GM12878 (cell line): ENCODE data around the gene KISS1R. TPM values are rescaled to one million over a fixed set of nuclear protein-coding genes. Genes with fewer than 3 reads are reported as not detected.

Experiments used
- ATAC-seq: fragments of 200-7000 bp; cut with Tn5 transposase; 3 replicates; pipeline ENCODE4 v1.9.1; 2020; ENCODE audit warnings: mild to moderate bottlenecking, moderate library complexity
- BruUV-seq: library from RNA; stranded (reverse); fragments of 400-500 nt; replicated peaks from 2 replicates; lab custom pipeline; 2021; lab: Mats Ljungman, UMichigan
- CTCF ChIA-PET: fragments of 300-600 bp; sonication (Branson Sonifier 250); formaldehyde crosslinking; extraction: SDS; loops from one replicate; lab custom pipeline; 2021; ENCODE audit warnings: inconsistent platforms; lab: Yijun Ruan, JAX
- POLR2A ChIA-PET: fragments of 350-600 bp; formaldehyde crosslinking; extraction: SDS; loops from one replicate; lab custom pipeline; 2021; ENCODE audit warnings: inconsistent platforms; lab: Charles Lee
- RAD21 ChIA-PET: fragments of 300-600 bp; sonication (Branson Sonifier 250); formaldehyde crosslinking; loops from one replicate; lab custom pipeline; 2023; ENCODE audit warnings: antibody characterized with exemption; ENCODE audit not compliant: unreplicated experiment; lab: Charles Lee
- SMC1A ChIA-PET: fragments of 300-600 bp; sonication (Branson Sonifier 250); formaldehyde crosslinking; loops from one replicate; lab custom pipeline; 2023; ENCODE audit not compliant: unreplicated experiment, uncharacterized antibody; lab: Charles Lee
- DNase-seq: peaks from one replicate; pipeline ENCODE4 v3.0.0-alpha.2; 2011; ENCODE audit warnings: low read depth, low spot score
- FAIRE-seq: peaks from 3 replicates; lab custom pipeline; 2011; peaks lifted over from hg19 to GRCh38; lab: Jason Lieb, UNC
- H2AFZ ChIP-seq: 2 replicates; pipeline ENCODE4 v1.6.0; 2011; ENCODE audit warnings: low read depth, low read length, control low read depth; ENCODE audit not compliant: control insufficient read depth
- H3K27ac ChIP-seq: 2 replicates; pipeline ENCODE4 v1.5.1; 2011; ENCODE audit warnings: control low read depth; ENCODE audit not compliant: control insufficient read depth, insufficient read depth
- H3K27me3 ChIP-seq, 2 experiments: replicated peaks in 1 of 2; 2 replicates each; pipeline versions ENCODE4 v1.6.0 to v1.6.1; 2011; ENCODE audit warnings: low read length in 1 of 2; ENCODE audit not compliant: control insufficient read depth in 2 of 2, insufficient read depth in 2 of 2
- H3K36me3 ChIP-seq, 2 experiments: 2 replicates each; pipeline ENCODE4 v1.5.1; 2011; ENCODE audit warnings: low read length in 1 of 2; ENCODE audit not compliant: control insufficient read depth in 2 of 2, insufficient read depth in 2 of 2
- H3K4me1 ChIP-seq: 2 replicates; pipeline ENCODE4 v1.6.1; 2011; ENCODE audit warnings: mild to moderate bottlenecking, low read length, moderate library complexity, mixed read lengths; ENCODE audit not compliant: control insufficient read depth, insufficient read depth
- H3K4me2 ChIP-seq: 2 replicates; pipeline ENCODE4 v1.6.0; 2011; ENCODE audit warnings: control low read depth; ENCODE audit not compliant: control insufficient read depth, insufficient read depth
- H3K4me3 ChIP-seq: fragments of 200-600 bp; sonication (generic); 2 replicates; pipeline ENCODE4 v1.5.1; 2016
- H3K79me2 ChIP-seq: 2 replicates; pipeline ENCODE4 v1.6.0; 2011; ENCODE audit warnings: low read length; ENCODE audit not compliant: control insufficient read depth, insufficient read depth
- H3K9ac ChIP-seq: 2 replicates; pipeline ENCODE4 v1.8.0; 2011; ENCODE audit warnings: low read length, control low read depth, mixed read lengths; ENCODE audit not compliant: control insufficient read depth, insufficient read depth
- H3K9me3 ChIP-seq: replicated peaks from 3 replicates; pipeline ENCODE4 v1.5.1; 2011; ENCODE audit warnings: mild to moderate bottlenecking, low read length; ENCODE audit not compliant: control insufficient read depth, insufficient read depth
- H4K20me1 ChIP-seq: 2 replicates; pipeline ENCODE4 v1.6.0; 2011; ENCODE audit not compliant: control insufficient read depth, insufficient read depth
- CBX3 ChIP-seq: fragments of 200-600 bp; sonication (generic); IDR thresholded peaks from 2 replicates; pipeline ENCODE4 v1.6.1; 2016; ENCODE audit warnings: low read depth, borderline replicate concordance
- GABPA ChIP-seq: IDR thresholded peaks from 2 replicates; pipeline ENCODE4 v1.6.1; 2014; ENCODE audit warnings: antibody characterized with exemption, low read depth, mild to moderate bottlenecking, inconsistent platforms
- GATAD2B ChIP-seq: fragments of 450-650 bp; conservative IDR thresholded peaks from 2 replicates; pipeline ENCODE4 v1.6.1; 2017; ENCODE audit warnings: low read depth, mild to moderate bottlenecking, moderate library complexity
- IKZF2 ChIP-seq, 2 experiments: fragments of 450-650 bp; IDR thresholded peaks; 2 replicates each; pipeline ENCODE4 v1.6.1; 2017; ENCODE audit warnings: mild to moderate bottlenecking in 2 of 2, moderate library complexity in 2 of 2
- MAX ChIP-seq: IDR thresholded peaks from 2 replicates; pipeline ENCODE4 v1.6.1; 2012; ENCODE audit warnings: low read depth, low read length, improper control_type of control experiment
- MLLT1 ChIP-seq: fragments of 450-650 bp; IDR thresholded peaks from 2 replicates; pipeline ENCODE4 v1.6.1; 2016; ENCODE audit warnings: mild to moderate bottlenecking
- MXI1 ChIP-seq: fragments of 150-350 bp; IDR thresholded peaks from 2 replicates; pipeline ENCODE4 v1.6.1; 2011; ENCODE audit warnings: low read depth, mild to moderate bottlenecking, inconsistent platforms, low read length, improper control_type of control experiment
- NKRF ChIP-seq: fragments of 450-650 bp; conservative IDR thresholded peaks from 2 replicates; pipeline ENCODE4 v1.6.1; 2017; ENCODE audit warnings: mild to moderate bottlenecking, moderate library complexity
- NR2C1 ChIP-seq: fragments of 450-650 bp; IDR thresholded peaks from 2 replicates; pipeline ENCODE4 v1.6.1; 2017; ENCODE audit warnings: antibody characterized with exemption, mild to moderate bottlenecking, moderate library complexity
- PAX5 ChIP-seq: IDR thresholded peaks from 2 replicates; pipeline ENCODE4 v1.6.1; 2011; ENCODE audit warnings: low read depth, low read length, borderline replicate concordance
- RAD21 ChIP-seq: IDR thresholded peaks from 2 replicates; pipeline ENCODE4 v1.6.1; 2011; ENCODE audit warnings: mild to moderate bottlenecking, low read depth, low read length, moderate library complexity; ENCODE audit not compliant: insufficient read depth
- SRF ChIP-seq, 2 experiments: IDR thresholded peaks; 2 replicates each; pipeline ENCODE4 v1.6.1; 2011; ENCODE audit warnings: low read depth in 2 of 2, low read length in 2 of 2, mild to moderate bottlenecking in 1 of 2, moderate library complexity in 1 of 2
- SUZ12 ChIP-seq: fragments of 200-600 bp; sonication (generic); IDR thresholded peaks from one replicate; pipeline ENCODE4 v1.6.1; 2018; ENCODE audit warnings: antibody characterized with exemption, mild to moderate bottlenecking; ENCODE audit not compliant: unreplicated experiment
- TARDBP ChIP-seq: IDR thresholded peaks from 2 replicates; pipeline ENCODE4 v1.6.1; 2016; ENCODE audit warnings: borderline replicate concordance
- WRNIP1 ChIP-seq: IDR thresholded peaks from 2 replicates; pipeline ENCODE4 v1.6.1; 2011; ENCODE audit warnings: low read depth, low read length, improper control_type of control experiment, borderline replicate concordance
- ZNF217 ChIP-seq: fragments of 450-650 bp; IDR thresholded peaks from 2 replicates; pipeline ENCODE4 v1.6.1; 2017; ENCODE audit warnings: antibody characterized with exemption, mild to moderate bottlenecking
- ZNF274 ChIP-seq: IDR thresholded peaks from one replicate; pipeline ENCODE4 v1.8.0; 2011; ENCODE audit not compliant: insufficient read length, insufficient read depth
- ZNF687 ChIP-seq: fragments of 450-650 bp; IDR thresholded peaks from 2 replicates; pipeline ENCODE4 v1.6.1; 2017; ENCODE audit warnings: mild to moderate bottlenecking, moderate library complexity
- WGBS: methylation state at CpG from one replicate; pipeline ENCODE4 v1.1.6; 2016; ENCODE audit warnings: low lambda C conversion rate; ENCODE audit not compliant: insufficient replicate concordance, insufficient coverage; ENCODE audit errors: missing lambda C conversion rate; 5-methylcytosine and 5-hydroxymethylcytosine counted together
- in situ Hi-C: fragments of 300-500 bp; cut with MboI; formaldehyde crosslinking; loops from 9 replicates; pipeline ENCODE4 v1.14.3; 2018; ENCODE audit warnings: mixed read lengths
- intact Hi-C: fragments of 100-400 bp; cut with micrococcal nuclease; formaldehyde crosslinking; loops from one replicate; pipeline ENCODE4 v1.14.2; 2022; ENCODE audit not compliant: unreplicated experiment
- polyA plus RNA-seq, 11 experiments: library from polyadenylated mRNA; depleted of rRNA in 4 of 11; unstranded in 6 of 11; stranded (reverse) in 5 of 11; fragments of >200 nt; fragmentation: Nextera tagmentation in 4 of 11; fragmentation: Illumina TruSeq in 1 of 11; extraction: Ambion mirVana in 4 of 11; extraction: Trizol in 1 of 11; gene quantifications; 1 replicate in 1 of 11; 2 replicates in 10 of 11; pipeline versions ENCODE4 v1.2.1 to v1.2.3, GENCODE V29; 2011 to 2016; ENCODE audit warnings: inconsistent platforms in 2 of 11, missing spikeins in 2 of 11, low read depth in 1 of 11
- total RNA-seq, 4 experiments: library from RNA; depleted of rRNA in 3 of 4; stranded (reverse); fragments of >200 nt in 3 of 4; fragmentation: Illumina TruSeq in 1 of 4; extraction: Trizol in 1 of 4; gene quantifications; 2 replicates each; pipeline versions ENCODE4 v1.2.1 to v1.2.3, GENCODE V29; 2013 to 2021

Gene KISS1R
- total and polyA plus RNA-seq, 10 of the 15 experiments (the other 5 are each of a cell fraction or from before 2014, with no cell fraction given), result 0.13 to 2.7 (median 1.4) TPM; not detected in 3

GRCh38 chr19:926323-926588, 9.1 kb downstream of the KISS1R start:
- peaks cover 48% of the 10 kb centered on the region for H3K79me2 ChIP-seq
- in situ Hi-C loops (no loop called here), intact Hi-C loops (loop anchor here (10.0 kb wide), 1 partner anchor 319 kb away; the partner anchor contains the start of genes ATP5F1D and MIDN)
- ChIA-PET RAD21 (no interaction called here), POLR2A (no interaction called here), CTCF (no interaction called here), SMC1A (no interaction called here)
- H3K27me3 ChIP-seq, result no peaks in the 10 kb centered on the region
- H3K9me3 ChIP-seq, result no peaks in the 10 kb centered on the region
- ATAC-seq (no peak), FAIRE-seq (no peak), DNase-seq (no peak)
- peak overlapping the region; percentile 99 for H3K4me3 ChIP-seq
- H2AFZ ChIP-seq, result no peak overlapping the region
- H3K4me1 ChIP-seq, result peaks cover 13% of the 10 kb centered on the region
- H3K4me2 ChIP-seq, result no peak overlapping the region; the same call in 1 of the 2 replicates
- TSS peak; percentile 84 for BruUV-seq
- WGBS, result under 1% methylated on average over 21 of the region's 21 CpGs
- H4K20me1 ChIP-seq, result no peaks in the 10 kb centered on the region
- peak overlapping the region; percentile 97 for H3K9ac ChIP-seq
- H3K36me3 ChIP-seq, result peaks cover 3 to 6% of the 10 kb centered on the region in 2 experiments; a peak in 3 of 4 replicates
- peak overlapping the region; percentile 96 for H3K27ac ChIP-seq
- no peak for TF ChIP-seq CBX3
- 0 out of 2 replicates have a peak, but pooled peaks have one; percentile 42 for TF ChIP-seq ZNF217
- no peak for TF ChIP-seq IKZF2 (IDR thresholded peaks at IDR 0.05)
- 0 out of 2 replicates have a peak, but pooled peaks have one; percentile 9 for TF ChIP-seq NKRF
- TF ChIP-seq GABPA, result no peak
- no peak for TF ChIP-seq TARDBP
- no peak for TF ChIP-seq PAX5
- TF ChIP-seq ZNF274, result no peak
- TF ChIP-seq MXI1, result no peak
- no peak for TF ChIP-seq RAD21
- TF ChIP-seq NR2C1, result no peak
- TF ChIP-seq SRF (IDR thresholded peaks at IDR 0.05; ENCODE audit: low read depth in 2 of 2, low read length in 2 of 2), result no peak
- no peak for TF ChIP-seq SUZ12
- no peak for TF ChIP-seq ZNF687
- peak; percentile 35; the same call in 1 of the 2 replicates for TF ChIP-seq GATAD2B
- no peak for TF ChIP-seq MAX
- no peak for TF ChIP-seq WRNIP1
- 0 out of 2 replicates have a peak, but pooled peaks have one; percentile 21 for TF ChIP-seq MLLT1
